Measurements from ENCODE around the gene CHN1.

Gene CHN1

DNA sequence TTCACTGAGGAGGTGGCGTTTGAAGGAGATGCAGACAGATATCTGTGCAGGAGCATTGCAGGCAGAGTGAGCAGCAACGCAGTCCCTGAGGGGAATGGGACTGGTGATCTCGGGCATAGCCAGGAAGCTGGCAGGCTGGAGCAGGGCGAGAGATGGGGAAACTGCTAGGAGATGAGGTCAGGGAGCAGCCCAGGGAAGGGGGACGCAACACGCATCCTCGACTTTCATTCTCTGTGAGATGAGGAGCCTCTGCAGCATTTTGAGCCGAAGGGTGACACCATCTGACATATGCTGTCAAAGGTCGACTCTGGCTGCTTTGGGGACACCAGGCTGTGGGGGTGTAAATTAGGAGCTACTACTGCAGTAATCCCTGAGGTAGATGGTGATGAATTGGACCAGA lies 236.6 kb downstream of the CHN1 start:
- no peak for DNase-seq
- no peak overlapping the region for H2AK5ac ChIP-seq (ENCODE audit: low read length)
- H4K12ac ChIP-seq (ENCODE audit: low read depth, low read length): no peak overlapping the region
- H2BK120ac ChIP-seq (ENCODE audit: insufficient read depth, low read length, poor library complexity): no peak overlapping the region
- peaks cover 14 to 17% of the 10 kb centered on the region in 2 experiments for H3K4me1 ChIP-seq (ENCODE audit: control insufficient read depth in 1 of 2, insufficient read depth in 2 of 2, low read length in 2 of 2)
- no peak overlapping the region for H4K91ac ChIP-seq (ENCODE audit: low read depth, low read length)
- no peak overlapping the region for H3K4me3 ChIP-seq (ENCODE audit: low read depth, low read length)
- no peaks in the 10 kb centered on the region for H3K9me3 ChIP-seq (ENCODE audit: insufficient read depth, low read depth, low read length)
- no peak overlapping the region for H2AFZ ChIP-seq (ENCODE audit: insufficient read depth, low read length, poor library complexity)
- no peak overlapping the region for H3K23ac ChIP-seq (ENCODE audit: low read length)
- H3K4ac ChIP-seq (ENCODE audit: low read depth, low read length): no peak overlapping the region
- no peak overlapping the region for H3K9ac ChIP-seq (ENCODE audit: low read length)
- peaks cover 7% of the 10 kb centered on the region for H3K79me1 ChIP-seq (ENCODE audit: low read length)
- no peak overlapping the region for H3K14ac ChIP-seq (ENCODE audit: low read length)
- H4K8ac ChIP-seq (ENCODE audit: low read depth, low read length): no peak overlapping the region
- WGBS (ENCODE audit: extremely low coverage, insufficient coverage, insufficient read length): no CpG with 5 or more reads among the region's 9 CpGs
- no peak overlapping the region for H3K18ac ChIP-seq (ENCODE audit: low read length)
- no peak overlapping the region for H2BK12ac ChIP-seq (ENCODE audit: low read length)
- no peaks in the 10 kb centered on the region for H3K79me2 ChIP-seq (ENCODE audit: control insufficient read depth, insufficient read depth, low read length, poor library complexity)
- no peaks in the 10 kb centered on the region for H3K27me3 ChIP-seq (ENCODE audit: insufficient read depth, low read length)
- no peak overlapping the region for H2BK5ac ChIP-seq (ENCODE audit: low read depth, low read length, poor library complexity)
- no peak overlapping the region for H3K27ac ChIP-seq (ENCODE audit: low read depth, low read length)
- no peak overlapping the region for H3K4me2 ChIP-seq (ENCODE audit: low read length)
- H3K36me3 ChIP-seq (ENCODE audit: control insufficient read depth in 1 of 2, insufficient read depth in 2 of 2, low read length in 2 of 2): no peaks in the 10 kb centered on the region

DNA sequence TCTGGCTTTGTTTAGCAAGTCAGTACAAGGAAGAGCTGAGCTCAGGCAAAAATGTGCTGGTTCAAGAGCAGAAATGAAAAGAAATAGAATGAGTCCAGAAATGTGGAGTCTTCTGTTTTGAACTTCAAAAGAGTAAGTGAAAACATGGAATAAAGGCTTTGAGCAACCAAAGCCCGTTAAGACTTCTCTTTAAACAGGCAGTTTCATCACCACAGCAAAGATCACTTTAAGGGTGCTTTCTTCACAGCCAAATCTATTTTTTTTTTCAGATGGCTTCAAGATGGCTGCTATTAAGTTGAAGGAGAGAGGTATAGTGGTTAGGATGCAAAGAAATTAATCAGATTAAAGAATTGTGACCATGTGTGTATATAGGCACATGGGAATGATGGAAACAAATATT lies 238.9 kb downstream of the CHN1 start:
- H3K79me1 ChIP-seq (ENCODE audit: low read length): no peaks in the 10 kb centered on the region
- H3K79me2 ChIP-seq (ENCODE audit: control insufficient read depth, insufficient read depth, low read length, poor library complexity): no peaks in the 10 kb centered on the region
- no peak for DNase-seq

DNA sequence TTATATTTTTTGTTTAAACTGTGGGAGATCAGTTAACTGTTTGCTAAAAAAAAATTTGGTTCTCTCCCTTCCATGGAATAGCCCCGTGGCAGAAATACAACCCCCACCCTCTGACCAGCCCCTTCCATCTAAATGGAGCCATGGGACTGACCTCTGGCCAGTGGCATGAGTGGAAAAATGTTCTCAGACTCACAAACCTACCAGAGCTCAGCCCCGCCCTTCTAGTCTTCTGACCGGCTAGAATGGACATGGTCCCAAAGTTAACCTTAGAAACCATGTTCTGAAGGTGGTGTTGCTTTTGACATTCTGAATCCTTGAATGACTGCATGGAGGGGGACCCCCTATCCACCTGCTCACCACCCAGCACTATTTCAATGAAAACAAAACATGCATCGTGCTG lies 239.6 kb downstream of the CHN1 start:
- no peak overlapping the region for H2BK12ac ChIP-seq (ENCODE audit: low read length)
- H2BK5ac ChIP-seq (ENCODE audit: low read depth, low read length, poor library complexity): no peak overlapping the region
- no peak overlapping the region for H2AFZ ChIP-seq (ENCODE audit: insufficient read depth, low read length, poor library complexity)
- no peaks in the 10 kb centered on the region for H3K79me1 ChIP-seq (ENCODE audit: low read length)
- H3K9me3 ChIP-seq (ENCODE audit: insufficient read depth, low read depth, low read length): no peaks in the 10 kb centered on the region
- H2BK120ac ChIP-seq (ENCODE audit: insufficient read depth, low read length, poor library complexity): no peak overlapping the region
- no peak overlapping the region for H3K4ac ChIP-seq (ENCODE audit: low read depth, low read length)
- H3K23ac ChIP-seq (ENCODE audit: low read length): no peak overlapping the region
- H3K27me3 ChIP-seq (ENCODE audit: insufficient read depth, low read length): no peaks in the 10 kb centered on the region
- no peak overlapping the region for H2AK5ac ChIP-seq (ENCODE audit: low read length)
- no peak overlapping the region for H3K14ac ChIP-seq (ENCODE audit: low read length)
- no peak overlapping the region for H3K27ac ChIP-seq (ENCODE audit: low read depth, low read length)
- H3K36me3 ChIP-seq (ENCODE audit: control insufficient read depth in 1 of 2, insufficient read depth in 2 of 2, low read length in 2 of 2): no peaks in the 10 kb centered on the region
- H3K9ac ChIP-seq (ENCODE audit: low read length): no peak overlapping the region
- no peak overlapping the region for H3K4me2 ChIP-seq (ENCODE audit: low read length)
- H3K4me1 ChIP-seq (ENCODE audit: control insufficient read depth in 1 of 2, insufficient read depth in 2 of 2, low read length in 2 of 2): peaks cover 5 to 11% of the 10 kb centered on the region in 2 experiments
- H4K12ac ChIP-seq (ENCODE audit: low read depth, low read length): no peak overlapping the region
- H3K79me2 ChIP-seq (ENCODE audit: control insufficient read depth, insufficient read depth, low read length, poor library complexity): no peaks in the 10 kb centered on the region
- DNase-seq: no peak
- no CpG with 5 or more reads among the region's 4 CpGs for WGBS (ENCODE audit: extremely low coverage, insufficient coverage, insufficient read length)
- H3K4me3 ChIP-seq (ENCODE audit: low read depth, low read length): no peak overlapping the region
- no peak overlapping the region for H4K8ac ChIP-seq (ENCODE audit: low read depth, low read length)
- H3K18ac ChIP-seq (ENCODE audit: low read length): no peak overlapping the region
- no peak overlapping the region for H4K91ac ChIP-seq (ENCODE audit: low read depth, low read length)

More for the DNA sequence above, 238.9 kb downstream of the CHN1 start:
- WGBS (ENCODE audit: extremely low coverage, insufficient coverage, insufficient read length): no CpG with 5 or more reads among the region's 1 CpG
- H3K18ac ChIP-seq (ENCODE audit: low read length): no peak overlapping the region
- no peaks in the 10 kb centered on the region for H3K27me3 ChIP-seq (ENCODE audit: insufficient read depth, low read length)
- no peak overlapping the region for H4K8ac ChIP-seq (ENCODE audit: low read depth, low read length)
- no peak overlapping the region for H4K91ac ChIP-seq (ENCODE audit: low read depth, low read length)
- no peak overlapping the region for H2BK120ac ChIP-seq (ENCODE audit: insufficient read depth, low read length, poor library complexity)
- no peak overlapping the region for H3K4ac ChIP-seq (ENCODE audit: low read depth, low read length)
- no peak overlapping the region for H2AFZ ChIP-seq (ENCODE audit: insufficient read depth, low read length, poor library complexity)
- no peak overlapping the region for H3K23ac ChIP-seq (ENCODE audit: low read length)
- H3K9ac ChIP-seq (ENCODE audit: low read length): no peak overlapping the region
- H2AK5ac ChIP-seq (ENCODE audit: low read length): no peak overlapping the region
- H3K27ac ChIP-seq (ENCODE audit: low read depth, low read length): no peak overlapping the region
- no peaks in the 10 kb centered on the region for H3K9me3 ChIP-seq (ENCODE audit: insufficient read depth, low read depth, low read length)
- no peak overlapping the region for H2BK12ac ChIP-seq (ENCODE audit: low read length)
- H2BK5ac ChIP-seq (ENCODE audit: low read depth, low read length, poor library complexity): no peak overlapping the region
- no peak overlapping the region for H4K12ac ChIP-seq (ENCODE audit: low read depth, low read length)
- no peak overlapping the region for H3K4me3 ChIP-seq (ENCODE audit: low read depth, low read length)
- no peak overlapping the region for H3K4me2 ChIP-seq (ENCODE audit: low read length)
- no peaks in the 10 kb centered on the region for H3K36me3 ChIP-seq (ENCODE audit: control insufficient read depth in 1 of 2, insufficient read depth in 2 of 2, low read length in 2 of 2)
- no peak overlapping the region for H3K14ac ChIP-seq (ENCODE audit: low read length)
- peaks cover 5 to 11% of the 10 kb centered on the region in 2 experiments for H3K4me1 ChIP-seq (ENCODE audit: control insufficient read depth in 1 of 2, insufficient read depth in 2 of 2, low read length in 2 of 2)

DNA sequence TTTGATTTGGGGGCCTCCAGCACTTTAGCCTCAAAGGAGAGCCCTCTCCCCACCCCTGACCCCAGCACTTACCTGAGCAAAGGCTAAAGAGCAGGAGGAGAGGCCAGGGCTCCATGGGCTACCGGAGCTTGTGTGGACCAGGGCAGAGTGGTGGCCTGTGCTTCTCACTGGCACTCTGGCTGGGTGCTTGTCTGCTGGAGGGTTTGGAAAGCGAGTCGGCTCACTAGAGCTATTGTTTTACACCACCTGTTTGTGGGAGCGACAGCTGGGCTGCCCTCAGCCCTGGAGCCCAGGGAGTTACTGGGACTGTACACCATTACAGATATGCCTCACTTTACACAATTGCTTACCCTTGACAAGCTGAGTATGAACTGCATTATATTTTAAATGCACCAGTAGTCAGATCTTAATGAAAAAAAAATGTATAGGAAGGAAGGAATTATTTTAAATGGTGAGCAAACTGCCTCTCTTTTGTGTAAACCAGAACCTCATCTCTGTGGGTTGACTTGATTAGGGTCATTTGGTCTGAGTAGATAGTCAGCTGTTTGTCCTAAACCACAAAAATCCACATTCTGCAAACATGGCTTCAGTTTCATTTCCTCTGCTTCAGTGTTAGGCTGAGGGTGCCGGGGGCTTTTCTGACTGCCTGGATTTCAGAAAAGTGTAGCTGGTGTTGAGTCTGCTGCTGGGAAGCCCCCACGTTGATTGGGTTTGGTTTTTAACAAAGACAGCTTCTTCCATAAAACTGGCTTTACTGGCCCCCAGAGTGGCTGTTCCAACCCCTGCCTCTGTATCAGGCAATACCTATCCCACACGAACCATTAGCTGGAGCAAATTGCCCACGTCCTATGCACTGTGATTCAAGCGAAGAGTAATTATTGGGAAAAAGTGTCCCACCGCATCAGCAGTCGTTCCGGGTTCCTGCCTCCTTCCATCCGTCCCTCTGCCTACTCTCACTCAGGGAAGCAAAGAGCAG lies 240.6 kb downstream of the CHN1 start, which contains the start of gene CHRNA1:
TSS of gene CHRNA1 (minus strand) at position 193 of the 976 bp plus-strand sequence. CDS start at position 115, 78 bp downstream.
- Histone ChIP-seq H4K91ac (ENCODE audit: low read depth, low read length) (no peak within 1 kb of the TSS), H3K79me2 (ENCODE audit: control insufficient read depth, insufficient read depth, low read length, poor library complexity) (no peaks in the 10 kb centered on the region), H3K4me1 (ENCODE audit: control insufficient read depth in 1 of 2, insufficient read depth in 2 of 2, low read length in 2 of 2) (peaks cover 5 to 11% of the 10 kb centered on the region in 2 experiments), H3K18ac (ENCODE audit: low read length) (no peak within 1 kb of the TSS), H2BK12ac (ENCODE audit: low read length) (peak within 1 kb of the TSS; percentile 21), H2AFZ (ENCODE audit: insufficient read depth, low read length, poor library complexity) (no peak within 1 kb of the TSS), H3K4me3 (ENCODE audit: low read depth, low read length) (no peak within 1 kb of the TSS), H4K12ac (ENCODE audit: low read depth, low read length) (no peak within 1 kb of the TSS), H2BK120ac (ENCODE audit: insufficient read depth, low read length, poor library complexity) (no peak within 1 kb of the TSS), H2AK5ac (ENCODE audit: low read length) (no peak within 1 kb of the TSS), H3K14ac (ENCODE audit: low read length) (no peak within 1 kb of the TSS), H3K79me1 (ENCODE audit: low read length) (no peaks in the 10 kb centered on the region), H3K4ac (ENCODE audit: low read depth, low read length) (no peak within 1 kb of the TSS), H3K27me3 (ENCODE audit: insufficient read depth, low read length) (no peaks in the 10 kb centered on the region), H3K27ac (ENCODE audit: low read depth, low read length) (no peak within 1 kb of the TSS), H3K9me3 (ENCODE audit: insufficient read depth, low read depth, low read length) (no peaks in the 10 kb centered on the region), H3K4me2 (ENCODE audit: low read length) (no peak within 1 kb of the TSS), H2BK5ac (ENCODE audit: low read depth, low read length, poor library complexity) (no peak within 1 kb of the TSS), H3K9ac (ENCODE audit: low read length) (no peak within 1 kb of the TSS), H3K36me3 (ENCODE audit: control insufficient read depth in 1 of 2, insufficient read depth in 2 of 2, low read length in 2 of 2) (no peaks in the 10 kb centered on the region), H4K8ac (ENCODE audit: low read depth, low read length) (no peak within 1 kb of the TSS), H3K23ac (ENCODE audit: low read length) (no peak within 1 kb of the TSS)
- no peak for DNase-seq
- no CpG with 5 or more reads among the region's 13 CpGs for WGBS (ENCODE audit: extremely low coverage, insufficient coverage, insufficient read length)
